Brain pericyte (primary cell): Measurements from ENCODE around the gene RYR3.

Source experiments
- DNase-seq: peaks from one replicate; pipeline ENCODE4 v3.0.0-alpha.2; 2012; ENCODE audit warnings: low read depth, low spot score

The RYR3 gene

DNA sequence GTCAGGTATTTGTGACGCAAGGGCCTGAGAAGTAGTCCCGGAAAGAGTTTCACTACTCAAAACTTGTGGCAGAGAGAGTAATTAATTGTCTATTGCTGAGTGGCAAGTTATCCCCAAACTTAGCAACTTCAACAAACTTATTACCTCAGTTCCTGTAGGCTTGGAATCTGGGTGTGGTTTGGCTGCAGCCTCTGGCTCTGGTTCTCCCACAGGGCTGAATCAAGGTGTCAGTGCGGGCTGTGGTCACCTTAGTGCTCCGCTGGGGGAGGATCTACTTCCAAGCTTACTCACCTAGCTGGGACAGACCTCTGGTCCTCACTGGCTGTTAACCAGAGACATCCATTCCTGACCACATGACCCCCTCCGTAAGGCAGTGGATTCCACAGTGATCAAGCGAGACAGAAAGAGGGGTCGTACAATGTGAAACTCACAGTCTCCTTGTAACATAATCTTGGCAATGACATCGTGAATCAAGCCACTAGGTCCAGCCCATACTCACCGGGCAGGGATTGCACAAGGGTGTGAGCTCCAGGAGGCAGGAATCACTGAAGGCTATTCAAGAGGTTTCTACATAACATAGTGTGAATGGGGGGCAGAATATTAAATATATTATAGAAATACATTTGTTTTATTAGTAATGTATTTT lies 138.3 kb downstream of the RYR3 start:
- DNase-seq, result no peak

DNA sequence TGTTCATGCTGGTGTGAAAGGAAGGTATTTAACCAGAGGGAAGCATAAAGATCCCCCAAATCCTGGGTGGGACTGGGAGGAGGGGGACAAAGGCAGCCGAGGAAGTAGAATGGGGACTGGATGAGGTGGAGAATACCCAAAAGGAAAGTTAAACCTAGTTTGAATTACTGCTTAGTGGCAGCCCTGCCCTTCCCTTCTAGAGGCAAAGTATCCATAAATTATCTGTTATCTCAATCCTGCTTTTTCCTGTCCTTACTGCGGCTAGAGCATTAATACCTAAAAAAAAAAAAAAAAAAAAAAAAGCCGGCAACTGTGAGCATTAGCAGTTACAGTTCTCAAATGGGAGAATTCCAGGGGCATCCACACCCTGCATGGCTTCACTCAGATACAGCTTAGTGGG lies 139.0 kb downstream of the RYR3 start:
- DNase-seq, result no peak

DNA sequence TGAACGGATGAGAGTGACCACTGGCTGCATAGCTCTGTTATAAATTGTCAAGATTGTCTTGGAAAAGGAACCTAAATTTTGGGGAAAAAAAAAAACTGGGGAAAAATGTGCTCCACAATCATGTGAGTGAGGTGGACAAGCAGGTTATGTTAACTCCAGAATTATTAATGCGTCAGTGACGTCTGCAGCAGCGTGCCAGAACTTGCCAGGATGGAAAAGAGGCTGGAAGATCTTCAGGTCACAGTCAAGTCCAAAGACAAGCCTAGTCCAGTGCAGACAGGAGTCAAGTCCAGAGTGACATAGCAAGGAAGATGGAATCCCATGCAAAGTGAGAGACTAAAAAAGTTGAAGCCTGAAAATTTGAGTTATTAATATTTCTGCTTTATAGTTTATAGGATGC lies 140.6 kb downstream of the RYR3 start:
- DNase-seq, result no peak

DNA sequence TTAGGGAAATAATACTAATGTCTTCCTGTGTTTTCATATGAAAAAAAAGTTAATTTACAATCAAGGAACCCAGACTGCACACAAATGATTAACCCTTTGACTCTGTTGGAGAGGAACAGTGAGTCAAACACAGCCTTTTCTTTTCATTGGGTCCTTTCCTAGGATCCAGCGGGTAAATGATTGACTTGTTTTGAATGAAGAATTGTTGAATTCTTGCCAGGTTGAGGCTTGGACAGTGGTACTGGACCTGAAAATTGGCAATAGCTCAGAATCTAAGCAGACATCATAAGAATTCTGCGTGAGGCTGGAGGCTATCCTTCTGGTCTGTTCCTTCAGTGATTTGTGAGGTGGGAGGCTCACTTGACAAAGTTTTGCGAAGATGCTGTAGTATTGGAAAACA lies 143.0 kb downstream of the RYR3 start:
- DNase-seq, result no peak

DNA sequence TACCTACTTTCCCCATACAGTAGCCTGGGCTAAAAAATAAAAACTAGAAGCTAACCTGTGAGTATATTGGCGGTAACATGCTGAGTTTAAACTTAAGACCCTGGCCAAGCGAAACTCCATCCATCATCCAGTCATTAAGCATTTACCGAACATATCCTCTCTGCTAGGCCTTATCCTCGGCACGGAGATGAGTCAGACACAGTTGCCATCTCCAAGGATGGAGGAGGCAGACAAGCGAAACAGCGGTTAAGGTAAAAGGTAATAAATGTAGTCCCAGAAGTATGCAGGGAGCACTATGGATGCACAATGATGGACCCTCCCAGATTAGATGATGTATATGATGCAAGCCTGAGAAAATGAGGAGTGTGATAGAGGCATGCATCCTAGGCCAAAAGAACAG lies 143.6 kb downstream of the RYR3 start:
- DNase-seq, result no peak

DNA sequence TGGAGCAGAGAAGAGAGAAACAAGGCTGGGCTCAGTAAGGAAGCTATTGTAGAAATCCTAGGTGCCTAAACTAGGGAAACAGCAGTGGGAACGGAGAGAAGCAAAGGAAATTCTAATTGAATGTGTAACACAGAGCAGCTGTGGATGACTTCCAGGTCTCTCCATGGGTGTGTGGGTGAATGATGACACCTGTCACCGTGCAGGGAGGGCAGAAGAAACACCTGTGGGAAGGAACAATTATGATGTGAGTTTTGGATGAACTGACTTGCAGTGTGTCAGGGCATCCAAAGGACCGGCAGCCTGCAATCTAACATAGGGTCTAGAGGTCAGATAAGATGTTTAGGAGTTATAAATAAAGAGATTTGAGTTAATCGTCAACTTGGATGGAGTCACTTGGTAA lies 144.2 kb downstream of the RYR3 start:
- no peak for DNase-seq

DNA sequence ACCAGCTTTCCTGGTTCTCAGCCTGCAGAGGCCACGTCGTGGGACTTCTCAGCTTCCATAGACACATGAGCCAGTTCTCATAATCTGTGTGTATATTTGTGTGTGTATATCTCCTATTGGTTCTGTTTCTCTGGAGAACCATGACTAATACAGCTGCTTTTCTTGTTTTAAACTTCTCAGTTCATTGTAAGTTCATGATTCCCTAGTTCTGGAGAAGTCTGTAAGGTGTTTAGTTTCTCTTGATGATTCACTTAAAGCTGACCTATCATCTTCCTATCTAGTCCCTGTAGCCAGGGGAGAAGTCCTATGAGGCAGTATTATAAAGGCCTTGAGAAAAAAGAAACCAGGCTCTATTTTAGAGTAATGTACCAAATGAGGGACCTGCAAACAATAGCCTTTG lies 147.7 kb downstream of the RYR3 start:
- DNase-seq, result no peak

DNA sequence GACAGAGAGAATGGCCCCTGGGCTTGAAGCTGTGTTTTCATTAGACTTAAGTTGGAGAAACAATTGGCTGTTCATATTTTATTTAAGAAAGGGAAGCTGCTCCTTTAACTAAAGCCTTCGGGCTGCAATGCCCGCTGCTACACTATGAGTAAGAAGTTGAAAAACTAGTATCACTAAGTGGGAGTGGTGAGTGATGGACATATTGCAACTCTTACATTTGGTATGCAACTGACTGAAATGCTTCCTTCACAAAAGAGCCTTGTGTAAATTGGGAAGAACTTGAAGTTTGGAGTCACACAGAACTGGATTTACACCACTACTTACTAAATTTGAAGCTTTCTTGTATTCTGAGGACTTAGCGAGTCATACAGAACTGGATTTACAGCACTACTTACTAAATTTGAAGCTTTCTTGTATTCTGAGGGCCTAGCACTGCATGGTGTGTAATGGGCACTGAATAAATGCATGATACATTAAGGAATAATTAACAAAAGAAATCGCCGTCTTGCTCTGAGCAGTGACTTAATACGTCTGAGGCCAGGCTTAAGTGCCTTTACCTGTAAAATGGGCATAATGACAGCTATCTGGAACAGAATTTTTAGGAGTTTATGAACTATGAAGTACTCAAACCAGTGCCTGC lies 149.5 kb downstream of the RYR3 start:
- DNase-seq, result no peak

DNA sequence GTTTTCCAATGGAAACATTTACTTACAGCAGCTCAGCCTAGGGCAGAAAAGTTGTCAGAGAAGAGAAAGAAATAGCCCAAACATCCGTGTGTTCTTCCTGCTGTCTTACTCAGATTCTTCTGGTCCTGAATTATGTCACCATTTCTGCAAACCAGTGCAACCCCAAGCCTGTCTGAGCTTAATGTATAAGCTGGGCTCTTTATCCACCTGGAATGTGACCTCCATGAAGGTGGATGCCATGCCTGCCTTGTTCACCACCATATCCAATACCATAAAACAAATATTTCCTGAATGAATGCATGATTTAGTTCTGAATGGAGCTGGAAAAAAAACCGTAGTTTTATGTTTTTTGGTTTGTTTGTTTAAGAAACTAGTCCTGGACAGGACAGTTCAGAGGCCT lies 150.9 kb downstream of the RYR3 start:
- no peak for DNase-seq

DNA sequence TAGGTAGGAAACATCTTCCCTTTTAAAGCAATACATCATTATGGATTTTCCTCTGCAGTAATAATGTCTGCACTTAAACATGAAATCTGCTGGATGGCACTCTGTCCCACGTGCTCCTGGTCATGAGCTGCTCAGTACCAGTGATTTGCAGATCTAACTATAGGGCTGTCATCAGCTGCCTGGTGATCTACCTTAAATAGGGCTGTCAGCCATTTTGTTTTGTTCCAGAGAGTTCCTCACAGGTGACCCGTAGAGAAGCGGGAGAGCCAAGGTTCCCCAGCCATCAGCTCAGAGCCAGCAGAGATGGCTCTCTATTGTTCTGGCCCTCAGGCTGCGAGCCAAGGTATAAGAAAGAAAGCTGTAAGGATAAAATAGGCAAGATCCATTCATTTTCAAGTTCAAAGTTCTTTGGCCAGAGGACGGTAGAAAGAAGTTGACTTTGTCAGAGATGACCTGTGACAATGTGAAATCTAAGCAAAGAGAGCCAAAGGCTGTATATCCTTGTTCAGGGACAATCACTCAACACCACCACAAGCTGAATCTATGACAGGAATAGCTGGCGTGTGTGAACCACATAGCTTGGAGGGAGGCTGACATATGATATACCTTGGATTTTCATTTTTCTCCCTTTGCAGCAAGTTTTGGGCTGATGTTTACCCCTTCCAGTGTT lies 156.5 kb downstream of the RYR3 start:
- DNase-seq, result no peak

DNA sequence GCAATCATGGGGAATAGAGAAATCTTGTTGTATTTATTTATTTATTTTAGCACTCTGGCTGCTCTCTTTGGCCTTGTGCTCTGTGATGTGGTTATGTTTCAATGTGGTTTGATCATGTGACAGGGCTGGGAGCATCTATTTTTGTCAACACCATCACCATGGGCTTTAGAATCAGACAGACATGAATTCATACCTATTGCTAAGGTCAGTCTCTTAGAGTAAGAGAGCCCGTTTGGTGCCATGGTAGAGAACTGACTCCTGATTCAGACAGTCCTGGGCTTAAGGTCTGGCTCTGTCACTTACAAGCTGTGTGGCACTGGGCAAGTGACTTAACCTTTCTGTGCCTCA lies 157.0 kb downstream of the RYR3 start:
- DNase-seq, result no peak

DNA sequence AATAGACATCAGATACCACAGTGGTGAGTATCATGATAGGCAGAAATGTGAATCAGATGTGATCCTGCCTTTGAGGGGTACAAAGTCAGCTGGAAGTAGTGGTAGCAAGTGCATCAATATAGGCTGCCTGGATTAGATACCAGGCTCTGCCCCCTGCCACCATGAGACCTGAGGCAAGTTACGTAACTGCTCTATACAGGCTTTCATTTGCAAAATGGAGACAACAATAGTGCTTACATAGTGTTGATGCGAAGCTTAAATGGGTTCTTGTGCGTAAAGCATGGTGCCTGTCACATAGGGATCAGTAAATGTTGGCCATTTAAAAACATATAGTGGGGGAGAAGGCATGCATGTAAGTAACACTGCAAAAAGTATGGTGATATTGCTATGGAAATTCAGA lies 158.0 kb downstream of the RYR3 start:
- DNase-seq, result no peak

DNA sequence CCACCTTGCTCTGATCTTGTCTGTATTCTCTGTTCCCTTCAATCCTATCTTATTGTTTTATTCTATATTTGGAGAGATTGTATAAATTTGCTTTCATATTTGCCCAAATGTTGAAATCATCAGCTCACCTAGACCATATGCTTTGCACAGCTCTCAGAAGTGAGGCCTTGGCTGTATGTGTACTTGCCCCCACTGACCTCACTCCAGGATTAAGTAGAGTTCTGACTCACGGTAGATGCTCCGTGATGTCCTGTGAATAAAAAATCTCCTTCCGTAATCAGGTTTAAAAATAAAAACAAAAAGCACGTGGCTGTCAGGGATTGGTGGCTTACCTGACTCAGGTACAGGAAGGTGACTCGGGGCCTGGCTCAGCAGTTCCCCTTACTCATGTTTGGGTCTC lies 162.2 kb downstream of the RYR3 start:
- DNase-seq, result no peak

DNA sequence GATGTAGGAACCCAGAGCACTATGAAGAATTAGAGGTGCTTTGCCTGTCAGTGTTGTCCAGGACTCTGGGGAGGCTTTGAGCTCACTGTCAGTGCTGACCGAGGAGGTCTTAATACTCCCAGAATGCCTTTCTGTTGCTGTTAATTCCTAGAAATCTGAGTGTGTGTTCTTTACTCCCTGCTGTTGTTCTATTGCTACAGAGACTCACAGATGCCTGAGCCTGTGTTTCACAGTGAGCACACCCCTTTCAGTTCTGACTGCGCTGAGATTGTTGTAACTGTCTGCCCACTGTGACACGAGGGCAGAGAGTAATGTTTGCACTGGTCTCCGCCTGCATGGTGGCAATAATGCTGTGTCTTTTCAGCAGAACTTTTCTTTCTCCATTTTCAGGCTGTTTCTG lies 162.9 kb downstream of the RYR3 start:
- DNase-seq, result no peak

DNA sequence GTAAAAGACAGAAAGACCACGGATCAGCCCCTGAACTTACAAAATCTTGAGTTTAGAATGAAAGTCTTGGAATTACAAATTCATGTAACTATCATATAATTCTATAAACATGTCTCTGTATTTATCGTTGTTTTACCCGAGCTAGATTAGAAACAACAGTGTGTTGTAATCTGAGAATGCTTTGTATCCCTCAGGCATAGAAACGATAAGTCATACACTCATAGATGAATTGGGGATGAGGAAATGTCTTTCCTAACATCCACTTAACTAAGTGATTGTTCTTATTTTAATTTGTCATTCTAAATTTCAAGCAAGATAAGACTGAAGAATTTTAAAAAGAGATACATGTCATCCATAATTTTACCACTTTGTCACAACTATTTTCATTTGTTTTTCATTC lies 165.3 kb downstream of the RYR3 start:
- no peak for DNase-seq

DNA sequence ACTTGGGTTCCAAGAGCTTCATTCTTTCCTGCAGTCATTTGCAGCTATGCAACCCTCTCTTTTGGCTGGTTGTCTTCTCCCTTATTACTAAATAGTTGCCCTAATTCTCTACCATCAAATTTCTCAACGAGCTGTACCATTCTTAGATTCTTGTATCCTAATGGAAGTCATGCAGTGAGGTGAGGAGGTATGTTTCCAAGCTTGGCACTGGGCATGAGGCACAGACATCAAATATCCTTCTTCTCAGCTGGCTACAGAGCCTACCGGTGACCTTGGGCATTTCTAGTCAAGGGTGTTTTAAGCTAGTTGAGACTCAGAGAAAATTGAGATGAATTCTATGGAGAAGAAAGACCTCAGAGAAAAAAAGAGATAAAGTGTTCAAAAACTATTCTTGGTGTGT lies 166.1 kb downstream of the RYR3 start:
- no peak for DNase-seq

DNA sequence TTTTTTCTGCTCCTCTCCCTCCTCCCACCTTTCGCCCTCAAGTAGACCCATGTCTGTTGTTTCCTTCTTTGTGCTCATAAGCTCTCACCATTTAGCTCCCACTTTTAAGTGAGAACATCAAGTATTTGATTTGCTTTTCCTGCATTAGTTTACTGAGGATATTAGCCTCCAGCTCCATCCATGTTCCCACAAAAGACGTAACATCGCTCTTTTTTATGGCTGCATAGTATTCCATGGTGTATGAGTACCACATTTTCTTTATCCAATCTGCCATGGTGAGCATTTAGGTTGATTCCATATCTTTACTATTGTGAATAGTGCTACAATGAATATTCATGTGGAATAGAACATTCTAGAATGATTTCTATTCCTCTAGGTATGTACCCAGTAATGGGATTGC lies 178.6 kb downstream of the RYR3 start:
- no peak for DNase-seq

DNA sequence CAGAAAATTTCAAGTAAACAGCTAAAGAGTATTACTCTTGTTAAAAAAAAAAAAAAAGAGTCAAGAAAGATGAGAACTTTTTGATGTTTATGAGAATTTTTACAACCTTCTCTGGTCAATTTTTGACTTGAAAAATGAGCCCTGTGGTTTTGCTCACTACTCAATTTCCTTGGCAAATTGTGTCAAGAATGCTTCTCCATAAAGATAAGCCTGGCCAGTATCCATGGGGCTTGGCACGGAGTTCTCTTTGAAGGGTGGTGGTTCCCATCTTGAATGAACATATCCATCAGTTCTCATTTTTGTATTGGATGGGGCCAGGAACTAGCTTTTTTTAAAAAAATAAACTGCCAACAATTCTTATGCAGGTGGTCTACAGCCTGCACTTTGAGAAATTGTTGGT lies 179.9 kb downstream of the RYR3 start:
- DNase-seq, result no peak

DNA sequence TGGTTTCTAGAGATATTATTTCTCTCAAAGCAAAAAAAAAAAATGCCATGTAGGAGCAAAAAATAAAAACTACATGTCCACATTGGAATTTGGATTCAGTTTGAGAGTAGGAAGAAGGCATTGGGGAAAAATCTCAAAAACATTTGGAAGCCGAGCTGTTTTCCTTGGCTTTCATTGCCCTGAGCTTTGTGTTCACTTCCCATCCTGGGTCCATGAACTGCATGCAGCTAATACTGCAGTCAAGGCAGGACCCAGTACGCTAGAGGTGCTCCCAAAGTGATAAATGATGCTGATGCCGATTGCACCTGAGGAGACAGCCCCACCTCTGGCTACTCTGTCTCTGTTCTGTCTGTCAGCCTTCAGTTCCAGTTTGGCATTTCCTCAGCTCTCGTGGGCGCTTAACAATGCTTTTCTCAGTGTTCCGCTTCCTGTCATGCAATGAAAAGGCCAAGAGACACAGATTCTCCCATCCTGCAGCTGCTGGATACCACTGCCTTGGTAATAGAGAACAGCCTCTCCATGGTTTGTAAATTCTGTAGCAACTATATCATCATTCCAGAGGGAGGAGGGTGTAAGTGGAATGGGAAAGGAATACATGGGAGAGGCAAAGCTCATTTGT lies 181.8 kb downstream of the RYR3 start:
- DNase-seq, result no peak

DNA sequence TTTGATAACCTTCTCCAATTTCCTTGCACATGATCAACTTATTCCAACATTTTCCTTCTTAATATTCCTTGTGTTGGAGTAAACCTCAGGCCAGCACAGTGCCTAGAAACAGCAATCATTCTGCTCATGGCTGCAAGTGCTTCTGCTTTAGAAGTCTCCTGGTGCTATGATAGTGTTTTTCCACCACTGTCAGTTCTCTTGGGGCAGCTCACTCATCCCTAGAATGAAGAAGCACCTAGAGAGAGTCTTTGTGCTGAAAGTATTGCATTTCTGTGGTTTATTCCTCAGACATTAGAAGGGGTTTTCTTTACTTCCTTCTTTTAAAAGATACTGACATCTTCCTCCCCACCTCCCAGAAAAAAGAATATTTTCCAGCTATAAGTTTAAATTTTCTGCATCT lies 183.5 kb downstream of the RYR3 start:
- DNase-seq, result no peak

DNA sequence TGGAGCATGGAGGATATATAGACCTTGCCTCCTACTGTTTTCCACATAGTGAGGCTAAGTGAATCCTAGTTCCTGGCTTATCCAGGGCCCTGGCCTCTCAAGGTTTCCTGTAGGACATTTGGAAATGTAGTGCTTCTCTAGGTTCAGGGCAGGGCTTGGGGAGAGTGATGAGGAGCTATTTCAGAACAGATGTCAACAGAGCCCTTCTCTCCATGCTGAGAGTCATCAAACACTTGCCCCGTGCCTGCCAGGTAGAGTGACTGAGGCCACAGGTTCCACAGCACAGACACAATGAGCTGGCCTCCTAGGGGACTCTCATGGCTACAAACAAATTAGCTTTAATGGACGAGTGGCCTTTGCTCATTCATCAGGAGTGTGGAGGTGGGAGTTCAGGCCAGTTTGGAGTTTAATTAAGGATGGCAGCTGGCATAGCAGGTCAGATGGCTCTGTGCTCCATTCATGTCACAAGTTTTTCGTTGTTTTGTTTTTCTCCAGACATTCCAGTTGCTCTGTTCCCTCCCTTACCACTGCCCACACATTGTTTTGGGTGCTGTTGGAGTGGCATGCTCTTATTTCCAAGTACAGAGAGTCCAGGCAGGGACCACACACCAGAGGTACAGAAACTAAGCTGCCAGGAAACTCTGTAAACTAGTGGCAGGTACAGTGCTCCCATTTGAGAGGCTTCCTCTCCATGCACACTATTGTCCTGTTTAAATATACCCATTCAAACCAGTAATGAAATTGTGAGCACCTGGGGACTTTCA lies 189.8 kb downstream of the RYR3 start:
- no peak for DNase-seq

DNA sequence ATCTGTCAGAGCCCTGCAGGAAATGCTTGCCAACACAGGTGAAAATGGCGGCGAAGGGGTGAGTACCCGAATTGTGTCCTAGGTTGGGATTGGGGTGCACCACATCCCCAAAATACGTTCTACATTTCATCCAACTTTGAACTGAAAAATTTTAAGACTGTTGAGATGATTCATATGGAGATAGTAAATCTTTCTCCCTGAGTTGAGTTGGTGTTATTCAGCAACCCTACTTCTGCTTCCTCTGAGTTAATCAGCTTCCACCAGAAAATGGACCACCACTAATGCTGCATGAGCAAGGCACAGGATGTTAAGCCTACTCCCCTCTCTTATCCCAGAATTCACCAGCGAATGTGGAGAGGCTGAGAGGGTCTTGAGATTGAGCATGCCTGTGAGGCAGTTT lies 192.9 kb downstream of the RYR3 start:
- DNase-seq, result no peak
